ENCODE measurements around the gene TSR3. TPM values are rescaled to one million over a fixed set of nuclear protein-coding genes. Genes with fewer than 3 reads are reported as not detected.

Gene TSR3
- polyA plus RNA-seq (2014; cell fraction: cytosol; rRNA removed), result 104 and 120 TPM in 2 replicates
- polyA plus RNA-seq (2014; cell fraction: nucleus; rRNA removed), result 72.6 and 86.5 TPM in 2 replicates

- DNase-seq (ENCODE audit: low spot score), result peak; percentile 80
These were observed at the start of gene TSR3, which contains the start of gene GNPTG for GRCh38 chr16:1351582-1352362. TSR3 (minus strand) TSS chr16:1351878; CDS start chr16:1351804, 74 bp downstream. GNPTG (plus strand) TSS chr16:1351931; CDS start chr16:1351966, 35 bp downstream.

GRCh38 chr16:1401061-1401757 lies 49.5 kb upstream of the TSR3 start:
- no peak for DNase-seq (ENCODE audit: low spot score)

GRCh38 chr16:1398826-1399581 lies 47.3 kb upstream of the TSR3 start:
- DNase-seq (ENCODE audit: low spot score), result no peak

- no peak for DNase-seq (ENCODE audit: low spot score)
These were observed 46.7 kb upstream of the TSR3 start for GRCh38 chr16:1398351-1398750.

GRCh38 chr16:1397779-1398178 lies 46.1 kb upstream of the TSR3 start:
- DNase-seq (ENCODE audit: low spot score), result no peak

- DNase-seq (ENCODE audit: low spot score), result no peak
These were observed 43.9 kb upstream of the TSR3 start for GRCh38 chr16:1395444-1396031.

- DNase-seq (ENCODE audit: low spot score), result no peak
These were observed 42.8 kb upstream of the TSR3 start for GRCh38 chr16:1394367-1394951.

GRCh38 chr16:1393613-1394176 lies 42.0 kb upstream of the TSR3 start:
- no peak for DNase-seq (ENCODE audit: low spot score)

GRCh38 chr16:1392826-1393225 lies 41.1 kb upstream of the TSR3 start:
- DNase-seq (ENCODE audit: low spot score), result no peak

- no peak for DNase-seq (ENCODE audit: low spot score)
These were observed 38.6 kb upstream of the TSR3 start for GRCh38 chr16:1390239-1390779.

GRCh38 chr16:1389762-1390161 lies 38.1 kb upstream of the TSR3 start:
- DNase-seq (ENCODE audit: low spot score), result no peak

GRCh38 chr16:1387331-1387730 lies 35.7 kb upstream of the TSR3 start:
- no peak for DNase-seq (ENCODE audit: low spot score)

- DNase-seq (ENCODE audit: low spot score), result no peak
These were observed 33.6 kb upstream of the TSR3 start for GRCh38 chr16:1385232-1385631.

- no peak for DNase-seq (ENCODE audit: low spot score)
These were observed 31.9 kb upstream of the TSR3 start for GRCh38 chr16:1383556-1383955.

- no peak for DNase-seq (ENCODE audit: low spot score)
These were observed 30.1 kb upstream of the TSR3 start for GRCh38 chr16:1381612-1382406.

GRCh38 chr16:1380195-1380594 lies 28.5 kb upstream of the TSR3 start:
- DNase-seq (ENCODE audit: low spot score), result no peak

GRCh38 chr16:1379304-1380076 lies 27.8 kb upstream of the TSR3 start:
- DNase-seq (ENCODE audit: low spot score), result peak; percentile 50

- peak; percentile 32 for DNase-seq (ENCODE audit: low spot score)
These were observed 27.2 kb upstream of the TSR3 start for GRCh38 chr16:1378804-1379303.
